Ectodermal cell (in vitro differentiated cells): Measurements from ENCODE around the gene OR2M2.

Experiments used
- H3K27ac ChIP-seq: 2 replicates; pipeline ENCODE4 v1.7.0; 2013; ENCODE audit warnings: mild to moderate bottlenecking, low read depth, low read length; ENCODE audit not compliant: insufficient read depth, poor library complexity, severe bottlenecking
- H3K27me3 ChIP-seq: 2 replicates; pipeline ENCODE4 v1.7.0; 2013; ENCODE audit warnings: mild to moderate bottlenecking, low read length; ENCODE audit not compliant: insufficient read depth, control insufficient read depth, poor library complexity, severe bottlenecking
- H3K36me3 ChIP-seq: one replicate; pipeline ENCODE4 v1.7.0; 2013; ENCODE audit warnings: low read length; ENCODE audit not compliant: control insufficient read depth, insufficient read depth
- H3K4me1 ChIP-seq: one replicate; pipeline ENCODE4 v1.7.0; 2013; ENCODE audit warnings: low read length; ENCODE audit not compliant: control insufficient read depth, insufficient read depth
- H3K4me3 ChIP-seq: 2 replicates; pipeline ENCODE4 v1.7.0; 2013; ENCODE audit warnings: low read depth, low read length, control low read depth; ENCODE audit not compliant: insufficient read depth
- H3K9me3 ChIP-seq: 2 replicates; pipeline ENCODE4 v1.7.0; 2013; ENCODE audit warnings: mild to moderate bottlenecking, low read length, moderate library complexity; ENCODE audit not compliant: control insufficient read depth
- WGBS, 2 experiments: methylation state at CpG; one replicate each; pipeline ENCODE4 v1.1.7; 2013; ENCODE audit warnings: missing lambda C conversion rate in 2 of 2; 5-methylcytosine and 5-hydroxymethylcytosine counted together

Gene OR2M2

GRCh38 chr1:248165186-248165585 lies 9.4 kb upstream of the OR2M2 start:
- no peaks in the 10 kb centered on the region for H3K36me3 ChIP-seq
- H3K27me3 ChIP-seq, result no peaks in the 10 kb centered on the region
- no peaks in the 10 kb centered on the region for H3K4me1 ChIP-seq
- no peaks in the 10 kb centered on the region for H3K9me3 ChIP-seq
- H3K27ac ChIP-seq, result no peak overlapping the region
- 84 to 86% methylated on average over 14 of the region's 14 CpGs for WGBS, 2 experiments
- no peak overlapping the region for H3K4me3 ChIP-seq

- WGBS, 2 experiments, result 50 to 66% methylated on average over 6 of the region's 7 CpGs
- Histone ChIP-seq H3K9me3 (peaks cover 5% of the 10 kb centered on the region), H3K4me3 (no peak overlapping the region), H3K27me3 (no peaks in the 10 kb centered on the region), H3K36me3 (no peaks in the 10 kb centered on the region), H3K4me1 (no peaks in the 10 kb centered on the region), H3K27ac (no peak overlapping the region)
Observed at GRCh38 chr1:248183996-248184395, 9.4 kb downstream of the OR2M2 start.

- Histone ChIP-seq H3K36me3 (no peaks in the 10 kb centered on the region), H3K27ac (no peak overlapping the region), H3K9me3 (peaks cover 6% of the 10 kb centered on the region), H3K4me3 (no peak overlapping the region), H3K27me3 (no peaks in the 10 kb centered on the region), H3K4me1 (no peaks in the 10 kb centered on the region)
- 56 to 61% methylated on average over 2 to 3 of the region's 3 CpGs for WGBS, 2 experiments
Observed at GRCh38 chr1:248187363-248187762, 12.7 kb downstream of the OR2M2 start.

GRCh38 chr1:248189026-248189425 lies 14.4 kb downstream of the OR2M2 start:
- H3K27me3 ChIP-seq, result no peaks in the 10 kb centered on the region
- no peaks in the 10 kb centered on the region for H3K4me1 ChIP-seq
- H3K4me3 ChIP-seq, result no peak overlapping the region
- H3K36me3 ChIP-seq, result no peaks in the 10 kb centered on the region
- H3K27ac ChIP-seq, result no peak overlapping the region
- 77 to 80% methylated on average over 11 of the region's 11 CpGs for WGBS, 2 experiments
- peaks cover 7% of the 10 kb centered on the region for H3K9me3 ChIP-seq

GRCh38 chr1:248194117-248194516 lies 19.5 kb downstream of the OR2M2 start:
- H3K9me3 ChIP-seq, result peaks cover 7% of the 10 kb centered on the region
- no peak overlapping the region for H3K27ac ChIP-seq
- H3K4me3 ChIP-seq, result no peak overlapping the region
- WGBS, 2 experiments, result 27 to 60% methylated on average over 1 of the region's 1 CpG
- H3K27me3 ChIP-seq, result no peaks in the 10 kb centered on the region
- H3K36me3 ChIP-seq, result no peaks in the 10 kb centered on the region
- H3K4me1 ChIP-seq, result no peaks in the 10 kb centered on the region

GRCh38 chr1:248196965-248197364 lies 22.3 kb downstream of the OR2M2 start, which contains the start of gene OR2M3:
Gene OR2M3, plus strand, starts transcription at chr1:248197265. Its CDS starts 5,803 bp downstream, at chr1:248203068.
- Histone ChIP-seq H3K27me3 (no peaks in the 10 kb centered on the region), H3K4me3 (no peak within 1 kb of the TSS), H3K27ac (no peak within 1 kb of the TSS), H3K36me3 (no peaks in the 10 kb centered on the region), H3K4me1 (no peaks in the 10 kb centered on the region), H3K9me3 (peaks cover 5% of the 10 kb centered on the region)
- WGBS, 2 experiments, result 83 to 93% methylated on average over 2 of the region's 4 CpGs

GRCh38 chr1:248215880-248216279 lies 41.3 kb downstream of the OR2M2 start:
- H3K27ac ChIP-seq, result no peak overlapping the region
- WGBS, 2 experiments, result 100% methylated on average over 1 of the region's 1 CpG; no CpG with 5 or more reads in 1 of the 2 experiments
- no peaks in the 10 kb centered on the region for H3K27me3 ChIP-seq
- H3K9me3 ChIP-seq, result peaks cover 14% of the 10 kb centered on the region
- no peaks in the 10 kb centered on the region for H3K36me3 ChIP-seq
- H3K4me1 ChIP-seq, result no peaks in the 10 kb centered on the region
- H3K4me3 ChIP-seq, result no peak overlapping the region

- Histone ChIP-seq H3K27me3 (no peaks in the 10 kb centered on the region), H3K27ac (no peak overlapping the region), H3K4me1 (no peaks in the 10 kb centered on the region), H3K9me3 (peaks cover 6% of the 10 kb centered on the region), H3K4me3 (no peak overlapping the region), H3K36me3 (no peaks in the 10 kb centered on the region)
- 63 to 69% methylated on average over 1 of the region's 1 CpG for WGBS, 2 experiments
Observed at GRCh38 chr1:248225537-248225936, 50.9 kb downstream of the OR2M2 start.

GRCh38 chr1:248229360-248229908 lies 54.8 kb downstream of the OR2M2 start:
- 72% methylated on average over 6 of the region's 6 CpGs for WGBS, 2 experiments
- Histone ChIP-seq H3K27ac (no peak overlapping the region), H3K4me3 (no peak overlapping the region)

More at GRCh38 chr1:248229360-248229908, 54.8 kb downstream of the OR2M2 start:
- Histone ChIP-seq H3K36me3 (no peaks in the 10 kb centered on the region), H3K27me3 (no peaks in the 10 kb centered on the region), H3K9me3 (peaks cover 18% of the 10 kb centered on the region), H3K4me1 (no peaks in the 10 kb centered on the region)
